HepG2 (cell line): ENCODE data around the gene PARN. TPM values are rescaled to one million over a fixed set of nuclear protein-coding genes. Genes with fewer than 3 reads are reported as not detected.

Source experiments
- ARNT2 ChIP-seq: sonication (generic); formaldehyde crosslinking; IDR thresholded peaks from 2 replicates; pipeline ENCODE4 v1.8.0; 2022; ENCODE audit warnings: mild to moderate bottlenecking, low read depth, missing genetic modification reagents, moderate library complexity
- HNRNPK ChIP-seq: fragments of 200-400 bp; formaldehyde crosslinking; IDR thresholded peaks from 2 replicates; pipeline ENCODE4 v1.6.1; 2018; ENCODE audit warnings: low read length, low read depth, moderate library complexity, mild to moderate bottlenecking; ENCODE audit not compliant: poor library complexity, severe bottlenecking
- HOXD1 ChIP-seq: sonication (generic); formaldehyde crosslinking; IDR thresholded peaks from 2 replicates; pipeline ENCODE4 v1.5.0; 2020; ENCODE audit warnings: missing genetic modification reagents
- KLF15 ChIP-seq: sonication (generic); formaldehyde crosslinking; IDR thresholded peaks from 2 replicates; pipeline ENCODE4 v1.8.1; 2023; ENCODE audit warnings: borderline replicate concordance, mild to moderate bottlenecking, inconsistent platforms, missing genetic modification reagents, mixed read lengths
- MAFK ChIP-seq, 2 experiments: IDR thresholded peaks in 1 of 2; conservative IDR thresholded peaks in 1 of 2; 2 replicates each; pipeline ENCODE4 v1.6.1; 2011; ENCODE audit warnings: improper control_type of control experiment in 2 of 2, low read length in 2 of 2
- MEIS1 ChIP-seq: sonication (generic); formaldehyde crosslinking; IDR thresholded peaks from 2 replicates; pipeline ENCODE4 v1.9.0; 2021; ENCODE audit warnings: mild to moderate bottlenecking, missing genetic modification reagents, moderate library complexity, borderline replicate concordance
- MTA1 ChIP-seq: sonication (generic); formaldehyde crosslinking; IDR thresholded peaks from 2 replicates; pipeline ENCODE4 v1.4.0; 2020; ENCODE audit warnings: missing genetic modification reagents, mild to moderate bottlenecking, borderline replicate concordance
- NBN ChIP-seq: fragments of 450-650 bp; conservative IDR thresholded peaks from 2 replicates; pipeline ENCODE4 v1.6.1; 2017
- NCOR1 ChIP-seq: fragments of 200-600 bp; sonication (generic); IDR thresholded peaks from 2 replicates; pipeline ENCODE4 v1.7.0; 2017; ENCODE audit warnings: antibody characterized with exemption, low read length, borderline replicate concordance
- NPAS2 ChIP-seq: sonication (generic); formaldehyde crosslinking; IDR thresholded peaks from 2 replicates; pipeline ENCODE4 v1.8.0; 2022; ENCODE audit warnings: mild to moderate bottlenecking, missing genetic modification reagents, borderline replicate concordance
- RBM22 ChIP-seq: fragments of 200-400 bp; formaldehyde crosslinking; optimal IDR thresholded peaks from 2 replicates; pipeline ENCODE3; 2017; ENCODE audit warnings: mild to moderate bottlenecking, low read length, moderate library complexity
- TAF15 ChIP-seq: fragments of 200-400 bp; formaldehyde crosslinking; IDR thresholded peaks from one replicate; pipeline ENCODE4 v1.6.1; 2018; ENCODE audit warnings: mild to moderate bottlenecking, low read depth, low read length; ENCODE audit not compliant: poor library complexity, severe bottlenecking
- XRCC5 ChIP-seq: fragments of 200-400 bp; formaldehyde crosslinking; optimal IDR thresholded peaks from 2 replicates; pipeline ENCODE3; 2017; ENCODE audit warnings: mild to moderate bottlenecking, low read length
- ZFP90 ChIP-seq: sonication (generic); formaldehyde crosslinking; IDR thresholded peaks from 2 replicates; pipeline ENCODE4 v1.8.0; 2022; ENCODE audit warnings: missing genetic modification reagents, mild to moderate bottlenecking, inconsistent platforms, borderline replicate concordance
- ZNF329 ChIP-seq: sonication (generic); formaldehyde crosslinking; IDR thresholded peaks from 2 replicates; pipeline ENCODE4 v1.9.0; 2021; ENCODE audit warnings: low read depth, mild to moderate bottlenecking, missing genetic modification reagents
- ZNF451 ChIP-seq: sonication (generic); formaldehyde crosslinking; IDR thresholded peaks from 2 replicates; pipeline ENCODE4 v1.5.0; 2020; ENCODE audit warnings: mild to moderate bottlenecking, missing genetic modification reagents
- ZNF501 ChIP-seq: sonication (generic); formaldehyde crosslinking; IDR thresholded peaks from 2 replicates; pipeline ENCODE4 v1.5.1; 2020; ENCODE audit warnings: mild to moderate bottlenecking, moderate library complexity, missing genetic modification reagents
- ZNF530 ChIP-seq: sonication (generic); formaldehyde crosslinking; IDR thresholded peaks from 2 replicates; pipeline ENCODE4 v1.5.0; 2020; ENCODE audit warnings: low read depth, mild to moderate bottlenecking, missing genetic modification reagents
- ZNF703 ChIP-seq: sonication (generic); formaldehyde crosslinking; IDR thresholded peaks from 2 replicates; pipeline ENCODE4 v1.5.1; 2020; ENCODE audit warnings: missing genetic modification reagents, mild to moderate bottlenecking, moderate library complexity, borderline replicate concordance
- polyA plus RNA-seq, 8 experiments: library from polyadenylated mRNA; depleted of rRNA in 3 of 8; stranded (reverse) in 7 of 8; unstranded in 1 of 8; fragments of >200 nt; fragmentation: Illumina TruSeq in 4 of 8; extraction: Trizol in 4 of 8; gene quantifications; 2 replicates each; pipeline versions ENCODE4 v1.2.1 to v1.2.3, GENCODE V29; 2011 to 2016; ENCODE audit warnings: low read depth in 4 of 8, missing spikeins in 1 of 8, mixed read lengths in 1 of 8; ENCODE audit not compliant: insufficient read depth in 1 of 8
- total RNA-seq, 5 experiments: library from RNA; depleted of rRNA; stranded (reverse); fragments of >200 nt; fragmentation: Illumina TruSeq; extraction: Trizol; gene quantifications; 2 replicates each; pipeline ENCODE4 v1.2.3, GENCODE V29; 2016; ENCODE audit warnings: low read depth in 1 of 5
- TF ChIP-seq, protein P1 (sequence below): sonication (generic); formaldehyde crosslinking; conservative IDR thresholded peaks from 2 replicates; pipeline ENCODE4 v1.4.0; 2020; ENCODE audit warnings: missing genetic modification reagents
- TF ChIP-seq, protein P2 (sequence below): sonication (generic); formaldehyde crosslinking; IDR thresholded peaks from 2 replicates; pipeline ENCODE4 v1.4.0; 2020; ENCODE audit warnings: missing genetic modification reagents
- TF ChIP-seq, protein P3 (sequence below): sonication (generic); formaldehyde crosslinking; IDR thresholded peaks from 2 replicates; pipeline ENCODE4 v1.4.0; 2020; ENCODE audit warnings: missing genetic modification reagents
- TF ChIP-seq, protein P4 (sequence below): sonication (generic); formaldehyde crosslinking; IDR thresholded peaks from 2 replicates; pipeline ENCODE4 v1.5.0; 2020; ENCODE audit warnings: missing genetic modification reagents, mild to moderate bottlenecking, borderline replicate concordance

Gene PARN
- total and polyA plus RNA-seq, 2 of the 13 experiments (the other 11 are each of a cell fraction or from before 2014, with no cell fraction given): 13.3 to 47.6 TPM

DNA sequence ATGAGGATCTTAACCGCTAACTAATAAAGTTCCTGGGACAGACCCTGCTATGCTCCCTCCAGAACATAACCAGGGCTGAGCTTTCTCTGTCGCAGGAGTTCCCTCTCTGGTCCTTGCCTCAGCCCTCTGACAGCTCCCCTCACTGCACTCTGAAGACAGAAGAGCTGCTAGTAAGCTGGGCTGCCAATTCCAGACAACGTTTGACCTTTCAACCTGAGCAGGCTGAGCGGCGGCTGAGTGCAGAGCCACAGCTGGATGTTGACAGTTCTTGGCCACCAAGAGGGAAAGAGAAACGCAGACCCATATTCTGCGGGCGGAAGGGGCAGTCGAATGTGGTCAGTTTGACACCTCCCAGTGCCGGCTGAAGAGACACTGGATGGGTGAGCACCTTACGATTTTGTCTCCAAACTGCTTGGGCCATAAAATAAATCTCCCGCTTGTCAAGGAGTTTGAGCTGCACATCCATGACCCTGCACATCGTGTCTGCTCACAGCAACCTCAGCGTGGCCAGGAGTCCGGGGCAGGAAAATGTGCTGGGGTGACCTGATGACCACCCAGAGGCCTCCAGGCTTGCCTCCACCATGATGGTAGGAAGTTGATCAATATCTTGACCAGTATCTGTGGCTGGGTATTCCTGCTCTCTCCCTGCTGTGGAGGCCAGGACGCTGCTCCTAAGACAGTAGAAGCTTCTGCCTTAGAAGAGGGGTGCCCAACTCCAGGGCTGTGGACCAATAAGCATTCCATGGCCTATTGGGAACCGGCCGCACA, 209.2 kb downstream of the PARN start (continued):
- TF ChIP-seq, protein P1, sequence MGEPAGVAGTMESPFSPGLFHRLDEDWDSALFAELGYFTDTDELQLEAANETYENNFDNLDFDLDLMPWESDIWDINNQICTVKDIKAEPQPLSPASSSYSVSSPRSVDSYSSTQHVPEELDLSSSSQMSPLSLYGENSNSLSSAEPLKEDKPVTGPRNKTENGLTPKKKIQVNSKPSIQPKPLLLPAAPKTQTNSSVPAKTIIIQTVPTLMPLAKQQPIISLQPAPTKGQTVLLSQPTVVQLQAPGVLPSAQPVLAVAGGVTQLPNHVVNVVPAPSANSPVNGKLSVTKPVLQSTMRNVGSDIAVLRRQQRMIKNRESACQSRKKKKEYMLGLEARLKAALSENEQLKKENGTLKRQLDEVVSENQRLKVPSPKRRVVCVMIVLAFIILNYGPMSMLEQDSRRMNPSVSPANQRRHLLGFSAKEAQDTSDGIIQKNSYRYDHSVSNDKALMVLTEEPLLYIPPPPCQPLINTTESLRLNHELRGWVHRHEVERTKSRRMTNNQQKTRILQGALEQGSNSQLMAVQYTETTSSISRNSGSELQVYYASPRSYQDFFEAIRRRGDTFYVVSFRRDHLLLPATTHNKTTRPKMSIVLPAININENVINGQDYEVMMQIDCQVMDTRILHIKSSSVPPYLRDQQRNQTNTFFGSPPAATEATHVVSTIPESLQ (CRISPR knock-in tag): no peak
- TF ChIP-seq ARNT2 (CRISPR knock-in tag): no peak
- TF ChIP-seq HOXD1: no peak; the same call in 1 of the 2 replicates
- TF ChIP-seq HNRNPK: no peak
- TF ChIP-seq ZNF703 (CRISPR knock-in tag): no peak
- TF ChIP-seq NCOR1: 0 out of 2 replicates have a peak, but pooled peaks have one; percentile 30
- TF ChIP-seq, protein P2, sequence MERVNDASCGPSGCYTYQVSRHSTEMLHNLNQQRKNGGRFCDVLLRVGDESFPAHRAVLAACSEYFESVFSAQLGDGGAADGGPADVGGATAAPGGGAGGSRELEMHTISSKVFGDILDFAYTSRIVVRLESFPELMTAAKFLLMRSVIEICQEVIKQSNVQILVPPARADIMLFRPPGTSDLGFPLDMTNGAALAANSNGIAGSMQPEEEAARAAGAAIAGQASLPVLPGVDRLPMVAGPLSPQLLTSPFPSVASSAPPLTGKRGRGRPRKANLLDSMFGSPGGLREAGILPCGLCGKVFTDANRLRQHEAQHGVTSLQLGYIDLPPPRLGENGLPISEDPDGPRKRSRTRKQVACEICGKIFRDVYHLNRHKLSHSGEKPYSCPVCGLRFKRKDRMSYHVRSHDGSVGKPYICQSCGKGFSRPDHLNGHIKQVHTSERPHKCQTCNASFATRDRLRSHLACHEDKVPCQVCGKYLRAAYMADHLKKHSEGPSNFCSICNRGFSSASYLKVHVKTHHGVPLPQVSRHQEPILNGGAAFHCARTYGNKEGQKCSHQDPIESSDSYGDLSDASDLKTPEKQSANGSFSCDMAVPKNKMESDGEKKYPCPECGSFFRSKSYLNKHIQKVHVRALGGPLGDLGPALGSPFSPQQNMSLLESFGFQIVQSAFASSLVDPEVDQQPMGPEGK (CRISPR knock-in tag): 0 out of 2 replicates have a peak, but pooled peaks have one; percentile 24
- no peak for TF ChIP-seq MAFK (conservative IDR thresholded peaks at IDR 0.05 in 1 of 2, IDR thresholded peaks at IDR 0.05 in 1 of 2; ENCODE audit: low read length in 2 of 2)
- TF ChIP-seq ZNF329 (CRISPR knock-in tag): no peak
- no peak for TF ChIP-seq KLF15 (CRISPR knock-in tag)
- TF ChIP-seq NBN: no peak
- no peak for TF ChIP-seq ZNF451
- no peak for TF ChIP-seq ZNF530 (CRISPR knock-in tag)
- TF ChIP-seq TAF15: no peak
- TF ChIP-seq, protein P3, sequence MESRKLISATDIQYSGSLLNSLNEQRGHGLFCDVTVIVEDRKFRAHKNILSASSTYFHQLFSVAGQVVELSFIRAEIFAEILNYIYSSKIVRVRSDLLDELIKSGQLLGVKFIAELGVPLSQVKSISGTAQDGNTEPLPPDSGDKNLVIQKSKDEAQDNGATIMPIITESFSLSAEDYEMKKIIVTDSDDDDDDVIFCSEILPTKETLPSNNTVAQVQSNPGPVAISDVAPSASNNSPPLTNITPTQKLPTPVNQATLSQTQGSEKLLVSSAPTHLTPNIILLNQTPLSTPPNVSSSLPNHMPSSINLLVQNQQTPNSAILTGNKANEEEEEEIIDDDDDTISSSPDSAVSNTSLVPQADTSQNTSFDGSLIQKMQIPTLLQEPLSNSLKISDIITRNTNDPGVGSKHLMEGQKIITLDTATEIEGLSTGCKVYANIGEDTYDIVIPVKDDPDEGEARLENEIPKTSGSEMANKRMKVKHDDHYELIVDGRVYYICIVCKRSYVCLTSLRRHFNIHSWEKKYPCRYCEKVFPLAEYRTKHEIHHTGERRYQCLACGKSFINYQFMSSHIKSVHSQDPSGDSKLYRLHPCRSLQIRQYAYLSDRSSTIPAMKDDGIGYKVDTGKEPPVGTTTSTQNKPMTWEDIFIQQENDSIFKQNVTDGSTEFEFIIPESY (CRISPR knock-in tag): 0 out of 2 replicates have a peak, but pooled peaks have one; percentile 32
- TF ChIP-seq, protein P4, sequence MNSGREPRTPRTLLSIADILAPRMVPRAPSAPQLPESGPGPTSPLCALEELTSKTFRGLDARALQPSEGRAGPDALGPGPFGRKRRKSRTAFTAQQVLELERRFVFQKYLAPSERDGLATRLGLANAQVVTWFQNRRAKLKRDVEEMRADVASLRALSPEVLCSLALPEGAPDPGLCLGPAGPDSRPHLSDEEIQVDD: no peak
- TF ChIP-seq MTA1 (CRISPR knock-in tag): peak; percentile 81; the same call in 1 of the 2 replicates
- TF ChIP-seq ZFP90 (CRISPR knock-in tag): peak; percentile 50; the same call in 1 of the 2 replicates
- TF ChIP-seq MEIS1 (CRISPR knock-in tag): peak; percentile 67
- no peak for TF ChIP-seq RBM22
- peak; percentile 60 for TF ChIP-seq ZNF501 (CRISPR knock-in tag)
- no peak for TF ChIP-seq XRCC5
- no peak for TF ChIP-seq NPAS2 (CRISPR knock-in tag)
